GM04503 (cell line): ENCODE results near the gene AP2B1.
"Not testable (repeated sequence)": the region's sequence is repeated elsewhere in the genome, so short reads cannot be mapped to it uniquely, and the experiment has no call there.

Source experiments
- DNase-seq: peaks from one replicate; pipeline ENCODE4 v3.0.0-alpha.2; 2012; ENCODE audit warnings: low read depth

AP2B1 gene

GRCh38 chr17:35700150-35700549 is 113.0 kb downstream of the AP2B1 start:
- DNase-seq: no peak

GRCh38 chr17:35701491-35701890 is 114.4 kb downstream of the AP2B1 start:
- no peak for DNase-seq

DNA sequence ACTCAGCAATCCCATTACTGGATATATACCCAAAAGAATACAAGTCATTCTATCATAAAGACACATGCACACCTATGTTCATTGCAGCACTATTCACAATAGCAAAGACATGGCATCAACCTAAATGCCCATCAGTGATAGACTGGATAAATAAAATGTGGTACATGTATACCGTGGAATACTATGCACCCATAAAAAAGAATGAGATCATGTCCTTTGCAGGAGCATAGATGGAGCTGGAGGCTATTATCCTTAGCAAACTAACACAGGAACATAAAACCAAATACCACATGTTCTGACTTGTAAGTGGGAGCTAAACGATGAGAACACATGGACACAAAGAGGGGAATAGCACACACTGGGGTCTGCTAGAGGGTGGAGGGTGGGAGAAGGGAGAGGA is 116.2 kb downstream of the AP2B1 start:
- DNase-seq: not testable (repeated sequence)

DNA sequence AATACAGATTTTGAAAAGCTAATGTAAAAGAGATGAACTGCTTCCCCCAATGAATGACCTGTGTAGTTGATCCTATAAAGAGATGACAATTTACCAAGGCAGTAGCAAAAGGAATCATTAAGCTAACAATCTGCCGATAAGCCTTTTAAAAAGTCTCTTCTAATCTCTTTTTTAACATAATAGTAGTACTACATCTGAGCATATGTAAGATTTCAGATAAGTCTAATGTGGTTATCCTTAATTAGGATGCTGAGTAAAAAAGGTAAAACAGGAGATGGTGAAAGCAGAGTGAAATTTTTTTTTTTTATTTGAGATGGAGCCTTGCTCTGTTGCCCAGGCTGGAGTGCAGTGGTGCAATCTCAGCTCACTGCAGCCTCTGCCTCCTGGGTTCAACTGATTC is 118.1 kb downstream of the AP2B1 start:
- no peak for DNase-seq

DNA sequence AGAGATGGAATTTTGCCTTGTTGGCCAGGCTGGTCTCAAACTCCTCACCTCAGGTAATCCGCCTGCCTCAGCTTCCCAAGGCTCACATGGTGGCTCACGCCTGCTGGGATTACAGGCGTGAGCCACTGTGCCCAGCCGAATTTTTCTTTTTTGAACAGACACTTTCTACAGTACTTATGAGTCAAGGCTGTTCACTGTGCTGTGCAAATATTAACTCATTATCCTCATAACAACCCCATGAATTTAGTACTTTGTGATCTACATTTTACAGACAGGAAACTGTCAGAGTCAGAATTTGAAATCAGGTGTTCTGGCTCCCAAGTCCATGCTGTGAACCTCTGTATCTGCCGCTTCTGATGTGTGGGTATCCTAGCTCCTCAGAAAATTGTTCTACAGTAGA is 118.6 kb downstream of the AP2B1 start:
- DNase-seq: no peak

GRCh38 chr17:35708149-35708548 is 121.0 kb downstream of the AP2B1 start:
- no peak for DNase-seq

DNA sequence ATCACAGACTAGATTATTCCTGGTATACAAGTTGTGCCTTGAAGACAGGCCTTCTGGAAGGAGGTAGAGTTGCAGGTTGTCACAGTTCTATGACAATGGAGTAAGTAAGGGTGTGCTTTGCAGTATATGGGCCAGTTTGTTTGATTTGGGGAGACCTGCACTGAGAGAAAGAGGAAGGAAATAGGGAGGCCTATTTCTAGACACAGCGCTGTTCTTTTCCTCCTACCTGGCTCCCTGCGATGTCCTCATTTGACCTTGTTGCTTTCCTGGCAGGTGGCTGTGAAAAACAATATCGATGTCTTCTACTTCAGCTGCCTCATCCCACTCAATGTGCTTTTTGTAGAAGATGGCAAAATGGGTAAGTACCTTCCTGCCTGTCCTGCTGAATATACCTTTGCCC is 121.8 kb downstream of the AP2B1 start:
- DNase-seq: no peak

DNA sequence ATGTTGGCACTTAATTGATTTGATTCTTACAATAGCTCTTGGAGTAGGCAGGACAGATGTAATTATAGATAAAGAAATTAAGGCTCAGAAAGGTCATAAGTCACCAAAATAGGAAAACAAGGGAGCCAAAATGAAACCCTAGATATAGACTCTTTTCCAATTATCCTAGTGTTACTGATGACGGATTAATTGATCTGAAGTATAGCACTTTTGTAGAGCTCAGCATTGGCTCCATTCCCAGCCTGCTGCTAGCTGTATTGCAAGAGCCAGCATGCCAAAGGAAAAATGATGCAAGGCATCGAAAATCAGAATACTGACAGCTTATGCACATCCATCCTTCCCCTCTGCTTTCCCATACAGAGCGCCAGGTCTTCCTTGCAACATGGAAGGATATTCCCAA is 122.8 kb downstream of the AP2B1 start:
- DNase-seq: no peak

DNA sequence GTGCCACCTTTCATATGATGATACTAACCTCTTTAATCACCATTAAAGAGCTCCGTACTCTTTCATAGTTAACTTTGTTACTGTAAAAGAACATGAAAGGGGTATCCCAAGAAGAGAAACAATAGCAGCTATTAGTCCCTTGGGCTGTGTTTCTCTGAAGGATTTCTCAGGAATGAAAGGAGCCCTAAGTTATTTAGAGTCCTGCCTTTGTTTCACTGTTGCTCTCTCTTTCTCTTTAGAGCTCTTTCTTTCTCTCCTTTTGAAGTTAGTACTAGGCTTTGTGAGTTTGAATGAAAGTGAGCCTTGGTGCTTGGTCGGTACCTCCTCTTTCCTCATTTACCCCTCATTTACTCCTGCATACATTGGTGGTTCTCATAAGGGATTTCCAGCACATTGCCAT is 123.8 kb downstream of the AP2B1 start:
- no peak for DNase-seq

- DNase-seq: peak; percentile 87
Measured at GRCh38 chr17:35713069-35713728, 126.1 kb downstream of the AP2B1 start.

DNA sequence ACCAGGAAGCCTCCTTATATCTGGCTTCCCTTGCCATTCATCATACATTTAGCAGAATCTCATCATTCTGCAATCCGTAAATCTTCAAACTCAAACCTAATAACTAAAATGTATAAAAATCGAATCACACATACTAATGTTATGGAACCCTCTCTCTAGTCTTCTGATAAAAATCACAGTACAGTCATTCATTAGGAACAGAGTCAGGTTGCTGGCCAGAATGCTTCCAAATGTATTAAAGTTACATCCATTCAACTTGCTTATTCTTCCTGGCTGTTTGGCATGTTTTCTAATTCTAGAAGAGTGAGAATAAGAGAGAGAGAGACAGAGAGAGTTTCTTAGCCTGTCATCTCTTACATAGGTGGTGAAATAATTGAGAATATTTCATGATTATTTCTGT is 127.9 kb downstream of the AP2B1 start:
- no peak for DNase-seq

GRCh38 chr17:35715416-35715815 is 128.3 kb downstream of the AP2B1 start:
- no peak for DNase-seq

DNA sequence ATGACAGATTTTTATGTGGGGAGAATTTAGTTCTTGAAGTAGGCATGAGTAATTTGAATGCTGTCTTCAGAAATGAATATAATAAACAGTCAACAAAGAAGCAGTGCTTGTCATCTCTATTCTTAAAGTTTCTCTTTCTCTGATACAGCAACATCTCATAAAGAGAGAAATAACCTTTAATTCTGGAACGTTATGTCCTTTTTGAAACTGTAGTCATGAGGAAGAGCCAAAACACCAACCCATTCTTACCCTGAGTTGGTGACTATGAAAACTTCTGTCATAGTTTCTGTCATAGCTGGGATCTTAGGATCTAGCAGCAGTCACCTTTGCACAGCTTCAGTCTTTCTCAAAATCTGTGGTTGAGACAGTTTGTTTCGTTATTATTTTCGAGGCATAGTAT is 129.1 kb downstream of the AP2B1 start:
- DNase-seq: no peak

DNA sequence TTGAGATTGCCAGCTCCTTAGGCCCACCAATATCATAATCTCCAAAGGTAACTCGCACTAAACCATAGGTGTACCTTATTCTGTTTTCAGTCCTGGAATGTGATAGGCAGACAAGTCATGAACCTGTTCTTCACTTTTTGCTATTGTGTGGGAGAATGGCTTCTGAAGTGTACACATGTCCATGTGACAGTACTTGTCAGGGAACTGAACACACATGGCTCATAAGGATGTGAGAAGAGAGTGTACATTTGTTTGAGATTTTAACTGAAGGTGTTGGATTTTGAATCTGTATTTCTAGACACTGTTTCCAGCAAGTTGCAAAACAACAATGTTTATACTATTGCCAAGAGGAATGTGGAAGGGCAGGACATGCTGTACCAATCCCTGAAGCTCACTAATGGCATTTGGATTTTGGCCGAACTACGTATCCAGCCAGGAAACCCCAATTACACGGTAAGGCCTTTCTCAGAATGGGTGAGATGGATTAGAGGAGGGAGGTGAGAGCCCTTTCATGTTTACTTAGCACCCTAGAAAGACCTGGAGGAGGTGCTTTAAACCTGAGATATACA is 129.9 kb downstream of the AP2B1 start:
- DNase-seq: no peak

DNA sequence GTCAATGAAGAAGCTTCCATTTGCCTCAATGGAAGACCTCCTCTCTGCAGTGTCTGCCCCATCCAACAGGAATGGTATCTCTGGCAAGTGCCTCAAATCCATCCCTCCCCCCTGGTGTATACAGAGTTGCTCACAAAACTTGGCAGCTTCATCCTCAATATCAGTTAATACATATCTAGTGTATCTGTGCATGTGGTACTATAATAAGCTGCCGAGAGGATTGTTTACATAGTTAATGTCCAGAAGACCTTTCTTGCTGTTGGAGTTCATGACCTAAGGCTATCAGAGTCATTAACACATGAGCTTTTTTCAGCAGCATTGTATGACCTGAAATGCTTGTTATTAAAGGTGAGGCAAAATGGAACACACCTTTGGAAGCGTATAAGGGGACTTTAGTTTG is 130.4 kb downstream of the AP2B1 start:
- DNase-seq: no peak

- no peak for DNase-seq
Measured at GRCh38 chr17:35723735-35724134, 136.6 kb downstream of the AP2B1 start.

- DNase-seq: no peak
Measured at GRCh38 chr17:35725058-35725457, 137.9 kb downstream of the AP2B1 start.

DNA sequence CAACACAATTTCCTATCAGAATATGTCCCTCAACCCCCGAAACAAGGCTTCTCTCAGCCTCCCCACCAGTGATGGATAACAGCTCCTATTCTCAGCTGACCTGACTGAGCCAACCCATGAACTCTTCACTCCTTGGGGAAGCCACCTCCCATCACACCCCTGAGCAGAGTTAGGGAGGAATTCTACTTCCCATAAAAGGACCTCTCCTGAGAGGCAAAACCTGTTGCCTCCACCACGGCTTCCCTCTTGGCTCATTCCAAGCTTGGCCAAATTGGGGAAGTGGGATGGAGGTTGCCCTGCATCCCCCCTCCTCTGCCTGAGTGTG is 138.6 kb downstream of the AP2B1 start:
- DNase-seq: no peak

- peak; percentile 60 for DNase-seq
Measured at GRCh38 chr17:35726127-35726952, 139.2 kb downstream of the AP2B1 start.

DNA sequence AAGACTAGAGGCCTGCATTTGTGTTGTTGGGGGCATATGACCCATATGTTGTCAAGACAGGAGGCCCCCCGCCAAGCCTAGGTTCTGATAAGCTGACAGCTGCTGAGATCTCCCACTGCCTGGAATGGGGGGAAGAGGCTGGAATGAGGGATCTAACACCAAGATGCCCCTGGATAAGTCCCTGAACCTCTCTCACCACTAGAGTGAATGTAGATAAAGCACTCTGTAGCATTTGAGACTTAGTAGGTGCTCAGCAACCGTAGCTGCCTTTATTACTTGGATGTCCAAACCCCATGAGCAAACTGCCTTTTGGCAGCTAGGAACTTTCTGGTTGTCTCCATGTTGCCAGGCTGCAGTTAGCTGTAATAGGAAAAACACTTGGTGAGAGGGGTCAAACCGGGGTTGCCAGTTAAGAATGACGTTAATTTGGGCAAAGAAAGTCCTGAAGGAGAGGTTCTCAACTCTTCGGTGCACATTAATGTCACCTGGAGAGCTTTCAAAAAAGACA is 139.9 kb downstream of the AP2B1 start:
- DNase-seq: no peak

GRCh38 chr17:35727635-35728034 is 140.5 kb downstream of the AP2B1 start:
- DNase-seq: no peak

- no peak for DNase-seq
Measured at GRCh38 chr17:35728551-35728950, 141.4 kb downstream of the AP2B1 start.

DNA sequence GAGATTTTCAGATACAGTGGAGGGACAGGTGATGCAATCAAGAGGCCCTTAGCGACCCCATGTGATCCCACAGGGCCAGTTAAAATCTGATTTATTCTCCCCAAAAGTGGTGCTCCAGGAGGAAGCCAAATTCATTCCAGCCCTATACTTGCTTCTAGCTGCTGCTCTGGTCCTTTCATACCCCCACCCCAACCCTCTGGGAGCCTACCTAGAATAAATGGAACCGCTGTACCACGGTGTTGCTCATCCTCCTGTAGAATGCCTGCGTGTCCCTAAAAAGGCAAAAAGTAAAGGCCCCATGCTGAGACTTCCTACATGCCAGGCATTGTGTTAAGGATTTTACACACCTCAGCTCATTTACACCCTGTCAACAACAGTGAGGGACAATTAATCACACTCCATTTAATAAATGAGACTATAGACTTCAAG is 142.3 kb downstream of the AP2B1 start:
- no peak for DNase-seq
